ENCODE data around the gene KCNE5.
"Not testable (repeated sequence)": the region's sequence is repeated elsewhere in the genome, so short reads cannot be mapped to it uniquely, and the experiment has no call there.

The KCNE5 gene, protein sequence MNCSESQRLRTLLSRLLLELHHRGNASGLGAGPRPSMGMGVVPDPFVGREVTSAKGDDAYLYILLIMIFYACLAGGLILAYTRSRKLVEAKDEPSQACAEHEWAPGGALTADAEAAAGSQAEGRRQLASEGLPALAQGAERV

DNA sequence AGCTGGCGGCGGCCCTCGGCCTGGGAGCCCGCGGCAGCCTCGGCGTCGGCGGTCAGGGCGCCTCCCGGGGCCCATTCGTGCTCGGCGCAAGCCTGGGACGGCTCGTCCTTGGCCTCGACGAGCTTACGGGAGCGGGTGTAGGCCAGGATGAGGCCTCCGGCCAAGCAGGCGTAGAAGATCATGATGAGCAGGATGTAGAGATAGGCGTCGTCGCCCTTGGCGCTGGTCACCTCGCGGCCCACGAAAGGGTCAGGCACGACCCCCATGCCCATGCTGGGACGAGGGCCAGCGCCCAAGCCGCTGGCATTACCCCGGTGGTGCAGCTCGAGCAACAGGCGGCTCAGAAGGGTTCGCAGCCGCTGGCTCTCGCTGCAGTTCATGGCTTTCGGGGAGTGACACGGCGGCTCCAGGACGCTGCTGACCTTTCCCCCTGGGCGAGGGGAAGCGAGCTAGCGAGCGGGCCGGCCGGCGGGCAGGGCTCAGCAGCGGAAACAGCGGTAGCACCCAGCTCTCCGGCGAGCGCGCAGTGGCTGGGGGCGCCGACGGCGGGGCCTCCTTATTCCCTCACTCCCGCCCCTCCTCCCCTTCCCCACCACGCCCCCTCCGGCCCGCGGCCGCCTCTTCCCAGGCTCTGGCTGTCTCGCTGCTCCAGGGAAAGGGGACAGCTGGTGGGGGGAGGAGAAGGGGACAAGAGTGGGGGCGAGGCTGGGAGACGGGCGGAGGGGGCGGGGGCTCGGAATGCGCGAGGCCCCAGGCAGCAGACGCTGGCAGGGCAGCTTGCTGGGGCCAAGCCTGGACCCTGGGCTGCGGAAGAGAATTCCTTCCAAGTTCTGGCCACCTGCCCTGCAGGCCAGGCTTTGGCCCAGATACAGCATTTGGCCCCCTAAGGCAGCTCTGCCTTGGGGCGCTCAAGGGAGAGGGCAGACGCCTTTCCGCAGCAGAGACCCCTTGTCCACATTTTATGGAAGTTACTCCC, at the start of gene KCNE5:
TSS of gene KCNE5 (minus strand) at position 532 of the 976 bp plus-strand sequence. CDS start at position 380, 152 bp downstream.
- no peak for DNase-seq (ENCODE audit: low spot score)

DNA sequence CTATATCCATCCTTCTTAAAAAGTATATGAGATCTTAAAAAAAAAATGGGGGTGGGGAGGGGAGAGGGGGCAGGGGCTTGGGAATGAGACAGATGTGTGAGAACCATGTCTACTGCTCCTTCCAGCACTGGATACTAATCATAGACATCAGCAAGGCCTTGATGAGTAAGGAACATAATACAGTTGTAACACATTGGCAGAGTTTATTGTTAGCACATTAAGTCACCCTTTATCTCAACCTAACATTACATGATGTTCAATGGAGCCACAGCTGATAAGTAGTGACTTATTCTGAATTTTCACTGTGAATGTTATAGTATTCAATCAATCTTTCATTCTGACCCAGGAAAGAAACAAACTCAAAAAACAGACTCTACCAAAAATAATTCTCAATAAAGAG, 47.3 kb upstream of the KCNE5 start:
- no peak for DNase-seq (ENCODE audit: low spot score)

DNA sequence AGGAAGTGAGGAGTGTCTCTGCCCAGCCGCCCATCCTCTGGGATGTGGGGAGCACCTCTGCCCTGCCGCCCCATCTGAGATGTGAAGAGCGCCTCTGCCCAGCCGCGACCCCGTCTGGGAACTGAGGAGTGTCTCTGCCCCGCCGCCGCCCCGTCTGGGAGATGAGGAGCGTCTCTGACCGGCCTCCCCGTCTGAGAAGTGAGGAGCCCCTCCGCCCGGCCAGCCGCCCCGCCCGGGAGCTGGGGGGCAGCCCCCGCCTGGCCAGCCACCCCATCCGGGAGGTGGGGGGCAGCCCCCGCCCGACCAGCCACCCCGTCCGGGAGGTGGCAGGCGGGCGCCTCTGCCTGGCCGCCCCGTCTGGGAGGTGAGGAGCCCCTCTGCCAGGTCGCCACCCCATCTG, 46.2 kb upstream of the KCNE5 start:
- DNase-seq (ENCODE audit: low spot score), result not testable (repeated sequence)

DNA sequence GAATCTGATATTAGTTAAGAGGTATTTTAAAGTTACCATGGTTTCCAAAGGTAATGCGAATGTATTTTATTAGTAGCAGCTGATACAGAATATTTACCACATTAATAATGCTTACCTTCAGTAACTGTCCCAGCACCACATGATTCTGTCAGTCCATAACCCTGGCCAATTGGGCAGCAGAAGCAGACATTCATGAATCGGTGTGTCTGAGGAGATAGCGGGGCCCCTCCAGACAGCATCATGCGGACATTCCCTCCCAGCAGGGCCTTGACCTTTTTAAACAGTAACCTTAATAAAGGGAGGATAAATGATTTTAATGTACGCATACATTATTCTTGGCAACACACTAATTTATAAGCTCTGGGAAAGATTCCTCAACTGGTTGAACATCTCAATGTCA, 43.0 kb upstream of the KCNE5 start:
- DNase-seq (ENCODE audit: low spot score), result no peak

DNA sequence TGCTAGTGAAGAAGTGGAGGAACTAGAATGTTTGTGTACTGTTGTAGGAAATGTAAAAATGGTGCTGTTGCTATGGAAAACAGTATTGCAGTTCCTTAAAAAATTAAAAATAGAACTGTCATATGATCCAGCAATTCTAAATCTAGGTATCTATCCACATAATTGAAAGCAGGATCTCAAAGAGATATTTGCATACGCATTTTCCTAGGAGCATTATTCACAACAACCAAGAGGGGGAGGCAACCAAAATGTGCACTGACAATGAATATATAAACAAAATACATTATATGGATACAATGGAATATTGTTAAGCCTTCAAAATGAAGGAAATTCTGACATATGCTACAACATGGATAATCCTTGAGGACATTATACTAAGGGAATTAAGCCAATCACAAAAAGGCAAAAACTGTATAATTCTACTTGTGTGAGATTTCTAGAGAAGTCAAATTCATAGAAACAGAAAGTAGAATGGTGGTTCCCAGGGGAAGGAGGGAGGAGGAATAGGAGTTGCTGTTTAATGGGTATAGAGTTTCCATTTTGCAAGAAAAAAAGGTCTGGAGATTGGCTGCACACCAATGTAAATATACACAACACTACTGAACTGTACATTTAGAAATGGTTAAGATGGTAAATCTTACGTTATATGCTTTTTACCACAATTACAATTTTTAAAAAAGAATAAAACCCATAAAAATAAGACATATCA, 35.6 kb upstream of the KCNE5 start:
- no peak for DNase-seq (ENCODE audit: low spot score)

DNA sequence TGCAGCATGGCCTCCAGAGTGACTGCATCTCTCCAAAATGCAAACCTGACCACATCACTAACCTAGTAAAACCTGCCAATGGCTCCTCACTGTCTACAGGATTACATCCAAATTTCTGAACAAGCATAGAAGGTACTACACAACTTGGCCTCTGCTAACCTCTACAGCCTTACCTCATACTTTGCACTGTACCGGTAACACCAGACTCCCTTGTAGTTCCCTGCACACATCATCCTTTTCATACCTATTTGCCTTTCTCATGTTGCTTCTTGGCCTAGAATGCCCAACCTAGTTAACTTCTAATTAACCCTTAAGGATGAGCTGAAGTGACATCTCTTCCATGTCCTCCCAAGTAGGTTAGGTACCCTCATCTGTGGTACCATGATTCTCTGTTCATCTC, 33.4 kb upstream of the KCNE5 start:
- no peak for DNase-seq (ENCODE audit: low spot score)

DNA sequence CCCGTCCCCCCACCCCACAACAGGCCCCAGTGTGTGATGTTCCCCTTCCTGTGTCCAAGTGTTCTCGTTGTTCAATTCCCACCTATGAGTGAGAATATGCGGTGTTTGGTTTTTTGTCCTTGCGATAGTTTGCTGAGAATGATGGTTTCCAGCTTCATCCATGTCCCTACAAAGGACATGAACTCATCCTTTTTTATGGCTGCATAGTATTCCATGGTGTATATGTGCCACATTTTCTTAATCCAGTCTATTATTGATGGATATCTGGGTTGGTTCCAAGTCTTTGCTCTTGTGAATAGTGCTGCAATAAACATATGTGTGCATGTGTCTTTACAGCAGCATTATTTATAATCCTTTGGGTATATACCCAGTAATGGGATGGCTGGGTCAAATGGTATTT, 32.4 kb upstream of the KCNE5 start:
- not testable (repeated sequence) for DNase-seq (ENCODE audit: low spot score)

DNA sequence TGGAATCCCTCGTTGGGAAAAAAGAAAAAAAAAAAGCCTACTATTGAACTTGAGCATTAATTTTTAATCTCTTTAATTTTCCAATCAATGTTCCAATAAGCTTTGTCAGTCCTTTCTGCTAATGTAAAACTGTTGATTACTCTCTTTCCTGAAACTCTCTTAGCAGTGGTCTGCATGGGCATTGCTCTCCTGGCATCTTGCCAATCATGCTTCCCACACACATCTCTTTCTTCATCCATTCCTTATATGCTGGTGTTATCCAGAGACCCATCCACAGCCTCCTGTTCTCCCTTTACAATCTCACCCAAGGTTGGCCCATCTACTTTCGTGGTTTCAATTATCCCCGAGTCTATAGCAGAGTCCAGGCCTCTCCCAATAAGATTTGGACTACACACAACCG, 31.8 kb upstream of the KCNE5 start:
- no peak for DNase-seq (ENCODE audit: low spot score)

DNA sequence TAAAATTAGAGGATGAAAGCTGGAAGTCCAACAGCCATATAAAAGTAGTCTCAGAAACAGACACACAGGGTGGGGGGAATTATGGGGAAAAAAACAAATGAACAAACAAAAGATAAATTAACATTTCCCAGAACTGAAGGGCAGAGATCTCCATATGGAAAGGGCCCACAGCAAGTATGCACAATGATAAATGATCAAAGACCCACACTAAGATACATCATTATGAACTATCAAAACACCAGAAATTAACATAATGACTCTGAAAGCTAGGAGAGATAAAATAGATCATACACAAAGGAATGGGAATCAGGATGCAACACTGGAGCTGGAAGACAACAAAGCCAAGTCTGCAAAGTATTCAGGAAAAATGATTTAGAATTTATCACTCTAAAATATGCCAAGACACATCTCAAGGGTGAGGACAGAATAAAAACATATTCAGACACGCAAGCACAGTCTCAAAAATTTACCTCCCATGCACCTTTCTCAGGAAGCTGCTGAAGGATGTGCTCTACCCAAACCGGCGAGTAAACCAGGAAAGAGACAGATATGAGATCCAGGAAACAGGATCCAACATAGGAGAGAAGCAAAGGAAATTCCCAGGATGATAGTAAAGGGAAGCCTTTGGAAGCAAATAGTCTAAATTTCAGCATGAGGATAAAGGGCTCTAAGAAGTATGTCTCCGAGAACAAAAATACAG, 30.7 kb upstream of the KCNE5 start:
- no peak for DNase-seq (ENCODE audit: low spot score)

DNA sequence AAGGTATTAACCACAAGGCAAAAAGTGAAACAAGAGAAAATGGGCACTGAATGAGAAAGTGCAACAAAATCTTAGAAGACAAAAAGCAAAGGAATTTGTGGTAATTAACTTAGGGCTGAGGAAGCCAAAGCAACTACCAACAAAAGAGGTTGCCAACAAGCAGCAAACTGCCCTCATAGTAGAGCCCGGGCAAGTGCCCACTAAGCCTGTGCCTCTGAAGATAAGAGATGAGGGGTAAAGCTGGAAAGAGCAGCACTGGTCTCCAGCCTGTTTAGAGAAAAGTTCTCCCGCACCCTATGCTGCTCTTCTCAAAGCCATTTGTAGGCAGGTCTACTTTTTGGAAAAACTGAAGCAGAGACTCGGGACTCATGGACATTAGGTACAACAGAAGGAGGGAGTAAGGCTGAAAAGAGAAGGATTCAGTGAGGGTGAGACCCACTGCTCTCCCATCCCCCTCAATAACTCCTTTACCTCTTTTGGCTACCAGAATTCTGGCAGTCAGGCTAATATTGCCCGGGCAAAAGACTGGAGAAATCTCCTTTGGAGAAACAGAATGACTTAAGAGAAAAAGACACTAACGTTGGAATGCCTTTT, 29.6 kb upstream of the KCNE5 start:
- DNase-seq (ENCODE audit: low spot score), result no peak

DNA sequence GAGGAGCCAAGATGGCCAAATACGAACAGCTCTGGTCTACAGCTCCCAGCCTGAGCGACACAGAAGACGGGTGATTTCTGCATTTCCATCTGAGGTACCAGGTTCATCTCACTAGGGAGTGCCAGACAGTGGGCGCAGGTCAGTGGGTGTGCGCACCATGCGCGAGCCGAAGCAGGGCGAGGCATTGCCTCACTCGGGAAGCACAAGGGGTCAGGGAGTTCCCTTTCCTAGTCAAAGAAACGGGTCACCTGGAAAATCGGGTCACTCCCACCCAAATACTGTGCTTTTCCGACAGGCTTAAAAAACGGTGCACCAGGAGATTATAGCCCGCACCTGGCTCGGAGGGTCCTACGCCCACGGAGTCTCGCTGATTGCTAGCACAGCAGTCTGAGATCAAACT, 19.7 kb upstream of the KCNE5 start:
- DNase-seq (ENCODE audit: low spot score), result not testable (repeated sequence)

DNA sequence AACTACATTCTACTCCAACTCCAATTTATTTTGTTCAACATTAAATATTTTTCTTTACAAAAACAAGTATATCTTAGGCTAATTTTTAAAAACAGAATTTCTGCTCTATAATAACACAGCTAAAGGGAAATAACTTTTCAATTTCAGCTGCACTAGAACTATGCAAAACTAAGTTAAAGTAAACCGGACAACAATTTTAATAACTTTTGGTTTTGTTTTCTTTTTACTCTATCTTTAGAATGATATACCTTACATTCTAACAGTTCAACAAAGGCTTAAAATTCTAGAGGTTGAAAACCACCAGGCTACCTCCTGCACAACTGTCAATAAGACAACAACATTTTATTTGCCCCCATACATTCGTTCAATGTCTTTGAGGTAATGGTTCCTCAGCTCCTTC, 18.7 kb upstream of the KCNE5 start:
- DNase-seq (ENCODE audit: low spot score), result no peak

DNA sequence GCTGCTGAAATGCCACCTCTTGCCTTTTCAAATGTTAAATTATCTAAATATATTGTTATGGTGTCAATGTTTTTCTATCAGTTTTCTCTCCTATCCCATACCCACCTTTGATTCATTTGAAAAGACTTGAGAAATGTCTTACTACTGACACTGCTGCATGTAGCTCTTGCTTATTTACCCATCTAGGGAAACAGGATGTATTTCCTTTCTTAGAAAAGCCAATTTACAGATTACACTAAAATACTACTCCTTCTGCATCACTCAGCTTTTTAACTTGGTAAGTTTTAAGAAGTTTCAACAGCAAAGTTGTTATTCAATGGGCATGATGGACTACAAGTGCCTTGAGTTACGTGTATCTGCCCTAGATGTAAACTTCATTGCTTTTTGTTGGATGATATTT, 13.2 kb upstream of the KCNE5 start:
- no peak for DNase-seq (ENCODE audit: low spot score)

DNA sequence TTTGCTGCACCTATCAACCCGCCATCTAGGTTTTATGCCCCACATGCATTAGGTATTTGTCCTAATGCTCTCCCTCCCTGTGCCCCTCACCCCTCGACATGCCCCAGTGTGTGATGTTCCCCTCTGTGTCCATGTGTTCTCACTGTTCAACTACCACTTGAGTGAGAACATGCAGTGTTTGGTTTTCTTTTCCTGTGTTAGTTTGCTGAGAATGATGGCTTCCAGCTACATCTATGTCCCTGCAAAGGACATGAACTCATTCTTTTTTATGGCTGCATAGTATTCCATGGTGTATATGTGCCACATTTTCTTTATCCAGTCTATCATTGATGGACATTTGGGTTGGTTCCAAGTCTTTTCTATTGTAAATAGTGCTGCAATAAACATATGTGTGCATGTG, 12.5 kb upstream of the KCNE5 start:
- DNase-seq (ENCODE audit: low spot score), result not testable (repeated sequence)

DNA sequence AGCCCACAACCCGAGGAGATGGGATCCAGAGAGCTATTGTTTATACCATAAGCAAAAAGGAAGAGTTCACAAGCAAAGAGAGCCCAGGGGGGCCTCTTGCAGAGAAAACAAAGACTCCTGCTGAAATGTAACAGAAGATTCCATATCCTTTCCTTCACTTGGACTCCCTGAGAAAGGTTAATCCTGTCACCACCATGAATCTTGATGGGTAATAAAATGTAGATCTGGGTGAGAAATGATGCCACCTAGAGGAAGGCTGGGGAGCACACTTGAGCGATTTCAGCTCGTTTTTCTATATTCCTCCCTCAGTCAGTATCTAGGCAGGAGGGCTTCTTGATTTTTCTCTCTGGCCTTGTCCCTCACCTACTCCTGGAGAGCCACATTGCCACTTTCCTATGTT, 10.2 kb upstream of the KCNE5 start:
- no peak for DNase-seq (ENCODE audit: low spot score)

DNA sequence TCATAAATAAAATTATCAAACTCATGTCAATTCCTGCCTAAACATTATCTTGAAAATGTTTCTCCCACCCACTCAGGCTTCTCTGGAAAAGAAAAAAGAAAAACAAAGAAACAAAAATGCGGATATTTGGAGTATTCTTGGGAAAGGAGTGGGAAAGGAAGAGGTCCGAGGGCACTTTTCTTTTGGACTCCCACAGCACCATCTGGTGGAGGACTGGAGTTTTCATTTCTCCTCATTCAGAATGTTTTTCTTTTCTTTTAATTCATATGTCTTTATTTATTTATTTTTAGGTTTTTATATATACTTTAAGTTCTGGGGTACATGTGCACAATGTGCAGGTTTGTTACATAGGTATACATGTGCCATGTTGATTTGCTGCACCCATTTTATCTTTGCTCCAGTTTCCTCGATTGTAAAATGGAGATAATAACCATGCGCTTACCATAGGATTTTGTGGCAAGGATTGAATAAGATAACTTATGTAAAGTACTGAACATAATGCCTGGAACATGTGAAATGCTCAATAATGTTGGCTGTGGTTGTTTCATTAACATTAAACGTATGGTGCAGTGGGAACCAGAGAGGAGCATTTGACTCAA, 8.0 kb upstream of the KCNE5 start:
- no peak for DNase-seq (ENCODE audit: low spot score)

DNA sequence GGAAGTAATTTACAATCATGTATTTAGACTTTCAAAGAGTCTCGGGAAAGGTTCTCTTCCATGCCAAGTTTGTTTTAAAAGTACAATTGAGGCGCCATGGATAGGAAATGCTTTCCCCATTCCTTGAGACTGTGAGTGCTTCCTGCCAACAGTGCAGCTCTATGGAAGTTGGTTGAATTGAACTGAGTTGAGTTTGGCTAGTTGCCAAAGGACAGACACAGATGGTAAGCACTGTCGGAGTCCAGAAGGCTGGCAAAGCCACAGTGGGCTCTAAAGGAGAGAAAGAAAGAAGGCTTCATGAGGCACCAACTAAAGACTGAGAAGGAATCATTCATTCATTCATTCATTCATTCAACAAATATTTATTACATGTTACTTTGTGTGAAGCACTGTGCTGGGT, 4.3 kb upstream of the KCNE5 start:
- no peak for DNase-seq (ENCODE audit: low spot score)

DNA sequence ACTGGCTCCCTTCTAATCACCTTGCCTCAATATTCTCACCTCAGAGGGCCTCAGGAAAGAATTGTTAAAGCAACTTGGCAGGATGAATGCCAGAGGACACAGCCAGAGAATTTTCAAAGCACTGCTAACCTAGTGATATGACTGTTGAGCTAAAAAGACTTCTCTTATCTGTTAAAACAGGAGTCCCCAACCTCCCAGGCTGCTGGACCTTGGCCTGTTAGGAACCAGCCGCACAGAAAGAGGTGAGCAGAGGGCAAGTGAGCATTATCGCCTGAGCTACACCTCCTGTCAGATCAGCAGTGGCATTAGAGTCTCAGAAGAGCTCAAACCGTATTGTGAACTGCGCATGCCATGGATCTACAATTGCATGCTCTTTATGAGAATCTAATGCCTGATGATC, 1.7 kb upstream of the KCNE5 start:
- DNase-seq (ENCODE audit: low spot score), result peak; percentile 26

DNA sequence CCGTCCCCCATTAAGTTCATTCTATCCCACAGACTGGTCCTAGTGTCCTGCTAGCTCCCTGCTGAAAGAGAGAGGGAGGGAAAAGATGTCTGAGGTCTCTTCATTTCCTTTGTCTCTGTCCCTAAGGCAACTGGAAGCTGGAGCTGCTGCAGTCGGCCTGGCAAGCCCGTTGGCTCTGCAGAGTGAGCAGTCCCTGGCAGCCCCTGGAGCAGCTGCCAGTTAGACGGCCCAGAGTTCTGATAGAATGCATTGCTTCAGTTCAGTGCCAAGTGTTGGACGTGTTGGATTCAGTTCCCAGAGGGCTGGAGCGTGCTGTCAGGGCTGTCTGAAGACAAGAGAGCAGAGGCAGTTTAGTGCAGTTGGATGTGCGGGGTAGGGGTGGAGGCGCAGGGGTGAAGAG, 975 bp downstream of the KCNE5 start:
- DNase-seq (ENCODE audit: low spot score), result no peak

DNA sequence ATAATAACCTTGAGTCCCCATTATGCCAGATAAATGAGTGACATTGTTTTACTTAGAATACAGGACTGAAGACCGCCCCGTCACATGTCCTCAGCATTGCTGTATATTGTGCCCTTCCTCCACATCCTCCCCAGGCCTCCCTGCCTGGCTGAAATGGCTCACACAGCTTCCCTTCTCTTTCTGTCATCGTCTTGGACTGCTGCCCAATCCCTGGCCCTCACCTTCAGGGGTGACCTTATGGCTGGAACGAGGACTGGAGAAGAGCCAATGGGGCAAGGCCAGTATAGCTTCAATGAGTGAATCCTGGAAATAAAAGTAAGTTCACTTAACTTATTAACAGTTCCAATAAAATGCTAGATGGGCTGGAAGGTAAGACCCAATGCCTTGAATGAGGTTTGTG, 2.7 kb downstream of the KCNE5 start:
- DNase-seq (ENCODE audit: low spot score), result no peak

DNA sequence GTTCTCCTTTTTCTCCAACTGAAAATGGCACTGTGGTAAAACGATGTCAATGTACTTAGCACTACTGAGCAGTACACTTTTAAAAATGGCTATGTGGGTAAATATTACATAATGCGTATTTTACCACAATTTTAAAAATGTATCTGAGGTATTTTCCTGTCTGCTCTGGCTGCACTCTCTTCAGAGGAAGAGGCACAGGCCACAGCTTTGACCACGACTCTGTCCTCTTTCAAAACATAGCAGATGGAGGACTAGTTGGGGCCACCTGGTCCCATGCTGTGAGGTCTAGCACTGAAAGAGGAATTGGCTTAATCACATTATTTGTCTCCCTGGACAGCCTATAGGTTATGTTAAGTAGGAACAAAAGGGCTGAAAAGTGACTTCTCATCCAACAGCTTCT, 5.2 kb downstream of the KCNE5 start:
- no peak for DNase-seq (ENCODE audit: low spot score)

DNA sequence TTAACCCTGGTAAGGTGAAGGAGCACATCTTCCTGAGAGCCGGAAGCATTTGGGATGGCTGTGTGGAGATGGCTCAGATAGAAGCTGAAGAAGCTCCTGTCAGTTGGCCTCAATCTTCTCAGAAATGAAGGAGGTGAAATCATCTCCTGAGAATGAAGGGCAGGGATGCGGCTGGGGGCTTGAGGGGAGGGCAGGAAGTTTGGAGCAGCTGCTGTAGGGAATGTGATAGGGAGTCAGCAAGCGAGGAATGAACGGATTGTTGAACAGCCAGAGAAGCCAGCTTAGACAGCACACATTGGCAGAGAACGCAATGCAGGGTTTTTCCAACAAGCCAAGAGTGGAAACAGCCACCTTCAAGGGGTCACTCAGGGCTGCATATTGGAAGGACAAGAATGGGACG, 10.0 kb downstream of the KCNE5 start:
- no peak for DNase-seq (ENCODE audit: low spot score)

All from HuH-7.5 (cell line).